ENCODE results near the gene PTPRR. TPM values are rescaled to one million over a fixed set of nuclear protein-coding genes. Genes with fewer than 3 reads are reported as not detected.

PTPRR gene
- polyA plus RNA-seq, 2 of the 4 experiments (the other 2 are of a cell fraction): 0.13 to 0.15 TPM

- no peak for TF ChIP-seq NPAS2 (CRISPR knock-in tag; IDR thresholded peaks at IDR 0.05; ENCODE audit: borderline replicate concordance)
- TF ChIP-seq NFE2L2 (conservative IDR thresholded peaks at IDR 0.05; ENCODE audit: low read length): no peak
- TF ChIP-seq HOXA7 (CRISPR knock-in tag; IDR thresholded peaks at IDR 0.05): no peak
- no peak for TF ChIP-seq POLR2A (IDR thresholded peaks at IDR 0.05; ENCODE audit: low read length)
- no peak for TF ChIP-seq RNF2 (IDR thresholded peaks at IDR 0.05; ENCODE audit: borderline replicate concordance, low read depth)
- no peak for TF ChIP-seq EHMT2 (IDR thresholded peaks at IDR 0.05; ENCODE audit: low read depth)
- TF ChIP-seq TP53 (CRISPR knock-in tag; IDR thresholded peaks at IDR 0.05): no peak
- no peak for TF ChIP-seq PBX3 (IDR thresholded peaks at IDR 0.05)
- TF ChIP-seq KDM5A (IDR thresholded peaks at IDR 0.05): no peak
- TF ChIP-seq PHF8 (IDR thresholded peaks at IDR 0.05; ENCODE audit: borderline replicate concordance, low read depth): no peak
- no peak for TF ChIP-seq JUNB (IDR thresholded peaks at IDR 0.05)
- TF ChIP-seq ZSCAN20 (CRISPR knock-in tag; IDR thresholded peaks at IDR 0.05): no peak
- no peak for TF ChIP-seq HES2 (IDR thresholded peaks at IDR 0.05)
- no peak for TF ChIP-seq CBX2 (IDR thresholded peaks at IDR 0.05; ENCODE audit: borderline replicate concordance, low read depth)
- Histone ChIP-seq H3K9me3 (no peaks in the 10 kb centered on the region), H3K4me3 (no peak overlapping the region), H3K4me1 (no peaks in the 10 kb centered on the region), H3K27ac (no peak overlapping the region), H3K4me2 (no peak overlapping the region)
- no peak for DNase-seq (ENCODE audit: low read depth in 1 of 2, low spot score in 1 of 2)
- ATAC-seq: no peak
- POLR2A ChIA-PET: no interaction called here
- FAIRE-seq: no peak
- CTCF ChIA-PET: no interaction called here
- 44% methylated on average over 1 of the region's 1 CpG for WGBS (ENCODE audit: missing lambda C conversion rate)
These were observed 7.5 kb upstream of the PTPRR start for GRCh38 chr12:70928071-70928470.

- Histone ChIP-seq H3K9me3 (no peaks in the 10 kb centered on the region), H3K27ac (no peak overlapping the region), H3K4me2 (no peak overlapping the region), H3K4me1 (no peaks in the 10 kb centered on the region), H3K4me3 (no peak overlapping the region)
- WGBS (ENCODE audit: missing lambda C conversion rate): 18% methylated on average over 2 of the region's 2 CpGs
- TF ChIP-seq POLR2AphosphoS2 (conservative IDR thresholded peaks at IDR 0.05; ENCODE audit: low read length): no peak
- no peak for TF ChIP-seq BCL3 (IDR thresholded peaks at IDR 0.05)
- TF ChIP-seq CBX8 (IDR thresholded peaks at IDR 0.05): no peak
- TF ChIP-seq E2F6 (IDR thresholded peaks at IDR 0.05; ENCODE audit: borderline replicate concordance, low read depth): no peak
- no peak for TF ChIP-seq SREBF2 (IDR thresholded peaks at IDR 0.05)
- TF ChIP-seq MYC (IDR thresholded peaks at IDR 0.05; ENCODE audit: borderline replicate concordance, low read length): no peak
- no peak for TF ChIP-seq HDAC2 (IDR thresholded peaks at IDR 0.05)
- no peak for TF ChIP-seq PHF8 (IDR thresholded peaks at IDR 0.05; ENCODE audit: borderline replicate concordance, low read depth)
- no peak for TF ChIP-seq USF2 (IDR thresholded peaks at IDR 0.05)
- no peak for TF ChIP-seq CHD4 (IDR thresholded peaks at IDR 0.05; ENCODE audit: borderline replicate concordance)
- TF ChIP-seq NR3C1 (IDR thresholded peaks at IDR 0.05): no peak
- no peak for TF ChIP-seq ATOH8 (CRISPR knock-in tag; IDR thresholded peaks at IDR 0.05; ENCODE audit: low read depth)
- no peak for TF ChIP-seq HES2 (IDR thresholded peaks at IDR 0.05)
- TF ChIP-seq MAZ (IDR thresholded peaks at IDR 0.05; ENCODE audit: borderline replicate concordance, low read depth, low read length): no peak
- no peak for TF ChIP-seq RNF2 (IDR thresholded peaks at IDR 0.05; ENCODE audit: borderline replicate concordance, low read depth)
- no peak for TF ChIP-seq NFE2L2 (conservative IDR thresholded peaks at IDR 0.05; ENCODE audit: low read length)
- no peak for TF ChIP-seq RCOR1 (IDR thresholded peaks at IDR 0.05; ENCODE audit: low read depth, low read length)
- FAIRE-seq (no peak), ATAC-seq (no peak), DNase-seq (ENCODE audit: low read depth in 1 of 2, low spot score in 1 of 2) (no peak)
- ChIA-PET CTCF (no interaction called here), POLR2A (no interaction called here)
These were observed 6.8 kb upstream of the PTPRR start for GRCh38 chr12:70927356-70927755.
